K562 (cell line): ENCODE data around the gene POLR2A. TPM values are rescaled to one million over a fixed set of nuclear protein-coding genes. Genes with fewer than 3 reads are reported as not detected.

Experiments
- ATAC-seq: fragments of 200-7000 bp; cut with Tn5 transposase; 3 replicates; pipeline ENCODE4 v1.9.1; 2020; ENCODE audit warnings: moderate library complexity
- BruUV-seq: library from RNA; stranded (reverse); fragments of 400-500 nt; replicated peaks from 2 replicates; lab custom pipeline; 2021; lab: Mats Ljungman, UMichigan
- CTCF ChIA-PET: fragments of 300-600 bp; formaldehyde crosslinking; extraction: SDS; loops from one replicate; lab custom pipeline; 2021; ENCODE audit warnings: low intra/inter-chr PET ratio; lab: Yijun Ruan, JAX
- POLR2A ChIA-PET: fragments of 300-600, 350-650 bp; sonication (Branson Sonifier 250); formaldehyde crosslinking; extraction: SDS; loops from one replicate; lab custom pipeline; 2021; ENCODE audit warnings: antibody characterized with exemption, inconsistent platforms; lab: Yijun Ruan, JAX
- DNase-seq, 4 experiments: peaks; one replicate each; pipeline versions ENCODE4 v3.0.0 to v3.0.0-alpha.2; 2011 to 2018; ENCODE audit warnings: low spot score in 3 of 4, mixed read lengths in 3 of 4; ENCODE audit errors: extremely low read depth in 1 of 4
- FAIRE-seq: peaks from 2 replicates; lab custom pipeline; 2011; peaks lifted over from hg19 to GRCh38; lab: Jason Lieb, UNC
- H2AFZ ChIP-seq: 2 replicates; pipeline ENCODE4 v1.6.0; 2011; ENCODE audit warnings: low read depth, low read length, control low read depth, inconsistent platforms
- H3K27ac ChIP-seq: fragments of 200-600 bp; 3 replicates; pipeline ENCODE4 v1.8.0; 2011; ENCODE audit warnings: low read depth, mild to moderate bottlenecking, control low read depth, inconsistent platforms, low read length, moderate library complexity, mixed read lengths; ENCODE audit errors: extremely low read depth
- H3K27me3 ChIP-seq, 2 experiments: fragments of 300-600 bp in 1 of 2; 2 replicates in 1 of 2; 3 replicates in 1 of 2; pipeline versions ENCODE4 v1.6.0 to v1.8.0; 2011; ENCODE audit warnings: inconsistent platforms in 2 of 2, low read length in 2 of 2, mild to moderate bottlenecking in 1 of 2, mixed read lengths in 1 of 2, moderate library complexity in 1 of 2; ENCODE audit not compliant: control insufficient read depth in 2 of 2, insufficient read depth in 2 of 2
- H3K36me3 ChIP-seq: fragments of 300-600 bp; 3 replicates; pipeline ENCODE4 v1.8.0; 2011; ENCODE audit warnings: mild to moderate bottlenecking, low read length, inconsistent platforms; ENCODE audit not compliant: control insufficient read depth, insufficient read depth
- H3K4me1 ChIP-seq, 2 experiments: fragments of 200-600 bp in 1 of 2; replicated peaks in 1 of 2; 2 replicates in 1 of 2; 3 replicates in 1 of 2; pipeline versions ENCODE4 v1.5.1 to v1.8.0; 2011; ENCODE audit warnings: inconsistent platforms in 2 of 2, low read length in 2 of 2, mild to moderate bottlenecking in 1 of 2, mixed read lengths in 1 of 2, moderate library complexity in 1 of 2; ENCODE audit not compliant: control insufficient read depth in 2 of 2, insufficient read depth in 2 of 2
- H3K4me2 ChIP-seq: 2 replicates; pipeline ENCODE4 v1.6.1; 2011; ENCODE audit warnings: low read length, control low read depth, inconsistent platforms, mixed read lengths; ENCODE audit not compliant: insufficient read depth
- H3K4me3 ChIP-seq: fragments of 200-600 bp; sonication (generic), shearing (Covaris generic); 2 replicates; pipeline ENCODE4 v1.5.1; 2016; ENCODE audit warnings: control low read depth, inconsistent platforms
- H3K79me2 ChIP-seq: fragments of 200-600 bp; 3 replicates; pipeline ENCODE4 v1.8.0; 2011; ENCODE audit warnings: low read length, inconsistent platforms; ENCODE audit not compliant: control insufficient read depth, insufficient read depth
- H3K9ac ChIP-seq, 2 experiments: 2 replicates each; pipeline versions ENCODE4 v1.6.0 to v1.6.1; 2011; ENCODE audit warnings: low read depth in 2 of 2, low read length in 2 of 2, control low read depth in 1 of 2, inconsistent platforms in 1 of 2, mild to moderate bottlenecking in 1 of 2, mixed read lengths in 1 of 2; ENCODE audit not compliant: insufficient read depth in 1 of 2
- H3K9me1 ChIP-seq: one replicate; pipeline ENCODE4 v1.6.0; 2011; ENCODE audit warnings: inconsistent platforms, mild to moderate bottlenecking, low read length, moderate library complexity; ENCODE audit not compliant: control insufficient read depth, insufficient read depth
- H3K9me3 ChIP-seq: replicated peaks from 2 replicates; pipeline ENCODE4 v1.5.1; 2011; ENCODE audit warnings: low read depth, low read length, inconsistent platforms; ENCODE audit not compliant: control insufficient read depth, insufficient read depth
- H4K20me1 ChIP-seq: replicated peaks from 2 replicates; pipeline ENCODE4 v1.6.1; 2011; ENCODE audit warnings: low read length, inconsistent platforms, mixed read lengths; ENCODE audit not compliant: control insufficient read depth, insufficient read depth
- DEAF1 ChIP-seq: fragments of 450-650 bp; formaldehyde crosslinking; IDR thresholded peaks from 2 replicates; pipeline ENCODE4 v1.4.0; 2020; ENCODE audit warnings: mild to moderate bottlenecking, moderate library complexity
- FIP1L1 ChIP-seq: fragments of 200-400 bp; formaldehyde crosslinking; IDR thresholded peaks from 2 replicates; pipeline ENCODE4 v1.6.1; 2018; ENCODE audit warnings: mild to moderate bottlenecking, low read depth, low read length; ENCODE audit not compliant: poor library complexity, severe bottlenecking
- HMG20B ChIP-seq: fragments of 250-450 bp; sonication (Bioruptor Pico); IDR thresholded peaks from 2 replicates; pipeline ENCODE4 v1.5.0; 2021; ENCODE audit warnings: mild to moderate bottlenecking
- MBD2 ChIP-seq: sonication (generic); IDR thresholded peaks from 2 replicates; pipeline ENCODE4 v1.6.1; 2016; ENCODE audit warnings: low read depth, borderline replicate concordance
- MEF2D ChIP-seq: conservative IDR thresholded peaks from 2 replicates; pipeline ENCODE4 v1.6.1; 2016; ENCODE audit warnings: low read depth, missing genetic modification characterization, missing compliant biosample characterization
- NFE2L1 ChIP-seq: fragments of 450-650 bp; IDR thresholded peaks from 2 replicates; pipeline ENCODE4 v1.6.1; 2016; ENCODE audit warnings: missing genetic modification characterization, low read depth, mild to moderate bottlenecking, missing compliant biosample characterization, moderate library complexity, borderline replicate concordance
- PATZ1 ChIP-seq: fragments of 250-450 bp; sonication (Bioruptor Pico); IDR thresholded peaks from 2 replicates; pipeline ENCODE4 v1.5.0; 2020; ENCODE audit warnings: mild to moderate bottlenecking, borderline replicate concordance
- RCOR1 ChIP-seq, 2 experiments: IDR thresholded peaks; 2 replicates each; pipeline ENCODE4 v1.6.1; 2012; ENCODE audit warnings: low read depth in 2 of 2, low read length in 2 of 2, borderline replicate concordance in 1 of 2, improper control_type of control experiment in 1 of 2
- SMC3 ChIP-seq: conservative IDR thresholded peaks from 2 replicates; pipeline ENCODE4 v1.6.1; 2011; ENCODE audit warnings: low read depth, low read length, improper control_type of control experiment; ENCODE audit not compliant: insufficient read depth
- TFAP4 ChIP-seq: sonication (generic); formaldehyde crosslinking; IDR thresholded peaks from 2 replicates; pipeline ENCODE4 v1.8.0; 2022; ENCODE audit warnings: missing genetic modification reagents, mild to moderate bottlenecking, moderate library complexity, borderline replicate concordance
- THRAP3 ChIP-seq: fragments of 450-650 bp; IDR thresholded peaks from 2 replicates; pipeline ENCODE4 v1.6.1; 2016; ENCODE audit warnings: mild to moderate bottlenecking, inconsistent platforms, borderline replicate concordance
- ZC3H4 ChIP-seq: sonication (generic); formaldehyde crosslinking; IDR thresholded peaks from 2 replicates; pipeline ENCODE4 v1.9.0; 2021; ENCODE audit warnings: missing genetic modification reagents, borderline replicate concordance
- ZNF561 ChIP-seq: fragments of 450-650 bp; formaldehyde crosslinking; conservative IDR thresholded peaks from 2 replicates; pipeline ENCODE4 v1.4.0; 2020; ENCODE audit warnings: mild to moderate bottlenecking, moderate library complexity
- ZNF707 ChIP-seq: fragments of 250-450 bp; sonication (Bioruptor Pico); conservative IDR thresholded peaks from 2 replicates; pipeline ENCODE4 v1.8.0; 2022; ENCODE audit warnings: inconsistent platforms, mild to moderate bottlenecking, moderate library complexity
- ZNF780A ChIP-seq: fragments of 250-450 bp; sonication (Bioruptor Pico); IDR thresholded peaks from 2 replicates; pipeline ENCODE4 v1.5.0; 2021; ENCODE audit warnings: mild to moderate bottlenecking
- WGBS: fragments of 100-300 bp; shearing (Covaris generic); methylation state at CpG from one replicate; pipeline ENCODE4 v1.1.6; 2016; ENCODE audit warnings: low coverage, mixed read lengths; ENCODE audit not compliant: insufficient coverage; ENCODE audit errors: missing lambda C conversion rate; 5-methylcytosine and 5-hydroxymethylcytosine counted together
- in situ Hi-C: fragments of 300-500 bp; cut with MboI; formaldehyde crosslinking; loops from 4 replicates; pipeline ENCODE4 v1.15.0; 2018; ENCODE audit warnings: inconsistent platforms, mixed read lengths
- intact Hi-C: fragments of 100-400 bp; cut with micrococcal nuclease; formaldehyde crosslinking; loops from 2 replicates; pipeline ENCODE4 v1.14.2; 2022
- polyA plus RNA-seq, 8 experiments: library from polyadenylated mRNA; depleted of rRNA in 4 of 8; stranded (reverse) in 5 of 8; unstranded in 3 of 8; fragments of >200 nt; fragmentation: Nextera tagmentation in 2 of 8; fragmentation: Illumina TruSeq in 1 of 8; extraction: Ambion mirVana in 2 of 8; extraction: Trizol in 1 of 8; gene quantifications; 2 replicates each; pipeline versions ENCODE4 v1.2.1 to v1.2.3, GENCODE V29; 2011 to 2014; ENCODE audit warnings: inconsistent platforms in 1 of 8, missing spikeins in 1 of 8
- total RNA-seq, 7 experiments: library from RNA; depleted of rRNA in 6 of 7; stranded (reverse); fragments of >200 nt in 6 of 7; fragmentation: Illumina TruSeq in 2 of 7; extraction: Trizol in 2 of 7; gene quantifications; 2 replicates each; pipeline versions ENCODE4 v1.2.1 to v1.2.3, GENCODE V29; 2011 to 2021; ENCODE audit warnings: low replicate concordance in 1 of 7

POLR2A gene
- total and polyA plus RNA-seq, 9 of the 15 experiments (the other 6 are each of a cell fraction or from before 2014, with no cell fraction given), result 1.3 to 109 (median 12.4) TPM

GRCh38 chr17:7491583-7491982 lies 7.4 kb downstream of the POLR2A start (continued):
- no peak for TF ChIP-seq PATZ1 (CRISPR knock-in tag)

GRCh38 chr17:7493941-7494340 lies 9.8 kb downstream of the POLR2A start:
- Histone ChIP-seq H3K9me3 (no peaks in the 10 kb centered on the region), H4K20me1 (peaks cover 16% of the 10 kb centered on the region; the same call in 1 of the 2 replicates), H3K79me2 (peaks cover 64% of the 10 kb centered on the region), H3K27me3 (no peaks in the 10 kb centered on the region), H3K4me1 (no peaks in the 10 kb centered on the region; a peak in 2 of 5 replicates), H3K9me1 (no peaks in the 10 kb centered on the region), H3K27ac (no peak overlapping the region), H3K36me3 (peaks cover 86% of the 10 kb centered on the region), H3K4me2 (no peak overlapping the region), H2AFZ (no peak overlapping the region), H3K9ac (no peak overlapping the region), H3K4me3 (no peak overlapping the region)
- DNase-seq (no peak), ATAC-seq (no peak), FAIRE-seq (no peak)
- ChIA-PET POLR2A (interaction anchor here (0.9 to 2.6 kb wide), 2 partner anchors 8 to 15 kb away, joined by 3 to 18 read pairs; no protein-coding TSS in a partner anchor), CTCF (no interaction called here)
- 95% methylated on average over 3 of the region's 3 CpGs for WGBS
- in situ Hi-C loops, result no loop called here
- intact Hi-C loops, result no loop called here
- BruUV-seq, result no TSS peak
- TF ChIP-seq HMG20B (CRISPR knock-in tag) (no peak), TFAP4 (CRISPR knock-in tag) (no peak), DEAF1 (CRISPR knock-in tag) (no peak), MBD2 (no peak), THRAP3 (no peak), ZNF561 (no peak), NFE2L1 (tag) (no peak), ZNF707 (CRISPR knock-in tag) (no peak), RCOR1 (IDR thresholded peaks at IDR 0.05; ENCODE audit: borderline replicate concordance in 1 of 2, low read depth in 2 of 2, low read length in 2 of 2) (no peak), SMC3 (no peak), FIP1L1 (no peak), MEF2D (no peak), ZNF780A (no peak), ZC3H4 (CRISPR knock-in tag) (no peak)
